K562 (cell line): ENCODE data around the gene MLX. TPM values are rescaled to one million over a fixed set of nuclear protein-coding genes. Genes with fewer than 3 reads are reported as not detected.

Source experiments
- C11orf30 ChIP-seq: fragments of 450-650 bp; IDR thresholded peaks from 2 replicates; pipeline ENCODE4 v1.6.1; 2016; ENCODE audit warnings: low read depth, mild to moderate bottlenecking
- DDX20 ChIP-seq: fragments of 450-650 bp; IDR thresholded peaks from 2 replicates; pipeline ENCODE4 v1.6.1; 2016; ENCODE audit warnings: missing genetic modification characterization, low read depth, mild to moderate bottlenecking, missing compliant biosample characterization, moderate library complexity
- EHMT2 ChIP-seq: fragments of 450-650 bp; IDR thresholded peaks from 2 replicates; pipeline ENCODE4 v1.6.1; 2018; ENCODE audit warnings: antibody characterized with exemption
- HDAC2 ChIP-seq: fragments of 450-650 bp; IDR thresholded peaks from 2 replicates; pipeline ENCODE4 v1.6.1; 2016; ENCODE audit warnings: mild to moderate bottlenecking
- HMG20A ChIP-seq: fragments of 450-650 bp; formaldehyde crosslinking; conservative IDR thresholded peaks from 2 replicates; pipeline ENCODE4 v1.4.0; 2020; ENCODE audit warnings: mild to moderate bottlenecking, mixed read lengths
- HNRNPK ChIP-seq: fragments of 200-400 bp; formaldehyde crosslinking; IDR thresholded peaks from one replicate; pipeline ENCODE4 v1.6.1; 2018; ENCODE audit warnings: mild to moderate bottlenecking, low read depth, low read length; ENCODE audit not compliant: poor library complexity, severe bottlenecking
- ILF3 ChIP-seq: fragments of 450-650 bp; IDR thresholded peaks from 2 replicates; pipeline ENCODE4 v1.6.1; 2018; ENCODE audit warnings: antibody characterized with exemption, mild to moderate bottlenecking, moderate library complexity, borderline replicate concordance
- JUNB ChIP-seq: fragments of 450-650 bp; formaldehyde crosslinking; conservative IDR thresholded peaks from 2 replicates; pipeline ENCODE4 v1.4.0; 2020; ENCODE audit warnings: mild to moderate bottlenecking
- KAT8 ChIP-seq: fragments of 450-650 bp; IDR thresholded peaks from 2 replicates; pipeline ENCODE4 v1.6.1; 2016; ENCODE audit warnings: low read depth, mild to moderate bottlenecking
- MED1 ChIP-seq: sonication (generic); formaldehyde crosslinking; IDR thresholded peaks from 2 replicates; pipeline ENCODE4 v1.8.1; 2023; ENCODE audit warnings: missing genetic modification reagents, borderline replicate concordance
- NFRKB ChIP-seq: fragments of 450-650 bp; IDR thresholded peaks from 2 replicates; pipeline ENCODE4 v1.6.1; 2016; ENCODE audit warnings: low read depth
- NR1H2 ChIP-seq: sonication (generic); formaldehyde crosslinking; IDR thresholded peaks from 2 replicates; pipeline ENCODE4 v1.4.0; 2020; ENCODE audit warnings: mild to moderate bottlenecking, missing genetic modification reagents
- PURB ChIP-seq: sonication (generic); formaldehyde crosslinking; IDR thresholded peaks from 2 replicates; pipeline ENCODE4 v1.9.0; 2021; ENCODE audit warnings: low read depth, mild to moderate bottlenecking, missing genetic modification reagents
- TSC22D4 ChIP-seq: fragments of 450-650 bp; IDR thresholded peaks from 2 replicates; pipeline ENCODE4 v1.6.1; 2016; ENCODE audit warnings: missing genetic modification characterization, missing biosample characterization, control low read depth
- XRCC5 ChIP-seq: fragments of 200-400 bp; formaldehyde crosslinking; IDR thresholded peaks from 2 replicates; pipeline ENCODE4 v1.6.1; 2017; ENCODE audit warnings: low read depth, mild to moderate bottlenecking, low read length
- ZKSCAN8 ChIP-seq: fragments of 200-800 bp; sonication (Bioruptor generic); IDR thresholded peaks from 2 replicates; pipeline ENCODE4 v1.6.1; 2016; ENCODE audit warnings: missing genetic modification characterization, missing compliant biosample characterization
- ZNF140 ChIP-seq: fragments of 250-450 bp; sonication (Bioruptor Pico); IDR thresholded peaks from 2 replicates; pipeline ENCODE4 v1.8.0; 2021; ENCODE audit warnings: moderate library complexity, mild to moderate bottlenecking, inconsistent platforms
- ZNF76 ChIP-seq: fragments of 250-450 bp; sonication (Bioruptor Pico); IDR thresholded peaks from 2 replicates; pipeline ENCODE4 v1.4.0; 2020; ENCODE audit warnings: mild to moderate bottlenecking, moderate library complexity, borderline replicate concordance
- ZNF77 ChIP-seq: fragments of 250-450 bp; sonication (Bioruptor Pico); IDR thresholded peaks from 2 replicates; pipeline ENCODE4 v1.5.0; 2020
- polyA plus RNA-seq, 8 experiments: library from polyadenylated mRNA; depleted of rRNA in 4 of 8; stranded (reverse) in 5 of 8; unstranded in 3 of 8; fragments of >200 nt; fragmentation: Nextera tagmentation in 2 of 8; fragmentation: Illumina TruSeq in 1 of 8; extraction: Ambion mirVana in 2 of 8; extraction: Trizol in 1 of 8; gene quantifications; 2 replicates each; pipeline versions ENCODE4 v1.2.1 to v1.2.3, GENCODE V29; 2011 to 2014; ENCODE audit warnings: inconsistent platforms in 1 of 8, missing spikeins in 1 of 8
- total RNA-seq, 7 experiments: library from RNA; depleted of rRNA in 6 of 7; stranded (reverse); fragments of >200 nt in 6 of 7; fragmentation: Illumina TruSeq in 2 of 7; extraction: Trizol in 2 of 7; gene quantifications; 2 replicates each; pipeline versions ENCODE4 v1.2.1 to v1.2.3, GENCODE V29; 2011 to 2021; ENCODE audit warnings: low replicate concordance in 1 of 7
- TF ChIP-seq, protein P1 (sequence below): fragments of 450-650 bp; conservative IDR thresholded peaks from 2 replicates; pipeline ENCODE4 v1.6.1; 2016; ENCODE audit warnings: missing genetic modification characterization, low read depth, mild to moderate bottlenecking, missing compliant biosample characterization, moderate library complexity
- TF ChIP-seq, protein P2 (sequence below): fragments of 250-450 bp; sonication (Bioruptor Pico); IDR thresholded peaks from 2 replicates; pipeline ENCODE4 v1.6.1; 2021; ENCODE audit warnings: mild to moderate bottlenecking
- TF ChIP-seq, protein P3 (sequence below): fragments of 450-650 bp; IDR thresholded peaks from 2 replicates; pipeline ENCODE4 v1.6.1; 2017; ENCODE audit warnings: mild to moderate bottlenecking, moderate library complexity
- TF ChIP-seq, protein P4 (sequence below): fragments of 250-450 bp; sonication (Bioruptor Pico); IDR thresholded peaks from 2 replicates; pipeline ENCODE4 v1.5.0; 2020; ENCODE audit warnings: mild to moderate bottlenecking
- TF ChIP-seq, protein P5 (sequence below): fragments of 250-450 bp; sonication (Bioruptor Pico); IDR thresholded peaks from 2 replicates; pipeline ENCODE4 v1.5.0; 2021

Gene MLX
- total and polyA plus RNA-seq, 9 of the 15 experiments (the other 6 are each of a cell fraction or from before 2014, with no cell fraction given): 42.9 to 100 (median 58.9) TPM

DNA sequence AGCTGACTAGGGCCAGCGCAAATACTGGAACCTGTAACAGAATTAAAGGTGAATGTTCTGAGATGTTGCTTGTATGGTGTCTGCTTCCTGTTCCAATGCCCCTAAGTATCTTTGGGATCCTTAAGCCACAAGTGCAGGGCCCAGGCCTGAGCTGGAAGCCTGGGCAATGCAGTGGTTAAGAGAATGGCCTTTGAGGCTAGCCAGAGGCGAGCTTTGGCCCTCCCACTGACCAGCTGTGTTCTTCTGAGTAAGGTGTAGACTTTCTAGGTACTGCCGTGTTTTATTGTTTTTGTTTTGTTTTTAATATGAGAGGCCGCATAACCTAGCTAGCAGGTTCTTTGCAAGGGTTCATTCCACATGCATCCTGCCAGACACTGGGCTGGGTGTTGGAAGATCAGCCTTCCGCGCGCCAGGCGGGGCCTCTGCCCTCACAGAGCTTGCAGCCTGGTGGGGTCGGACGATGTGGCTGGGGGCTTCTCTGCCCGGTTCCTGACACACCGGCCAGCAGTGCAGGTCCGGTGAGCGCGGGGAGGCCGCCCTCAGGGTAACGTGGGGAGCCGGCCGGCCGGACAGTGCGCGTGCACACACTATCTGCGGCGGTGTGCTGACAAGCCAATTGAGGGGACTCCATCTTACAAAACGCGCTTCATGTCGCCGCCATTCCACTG, 551 bp upstream of the MLX start (continued):
- TF ChIP-seq XRCC5 (no peak), TSC22D4 (tag) (no peak), ZNF140 (CRISPR knock-in tag) (no peak), HDAC2 (0 out of 2 replicates have a peak, but pooled peaks have one; percentile 19), MED1 (no peak), NFRKB (0 out of 2 replicates have a peak, but pooled peaks have one; percentile 18), HMG20A (CRISPR knock-in tag) (no peak), DDX20 (tag) (no peak), KAT8 (peak; percentile 86), NR1H2 (CRISPR knock-in tag) (no peak), ZNF76 (peak; percentile 62; the same call in 1 of the 2 replicates), JUNB (no peak), HNRNPK (no peak), C11orf30 (no peak), ZNF77 (CRISPR knock-in tag) (no peak), ZKSCAN8 (CRISPR knock-in tag) (no peak), ILF3 (no peak; the same call in 1 of the 2 replicates), EHMT2 (no peak), PURB (no peak)
- TF ChIP-seq, protein P1, sequence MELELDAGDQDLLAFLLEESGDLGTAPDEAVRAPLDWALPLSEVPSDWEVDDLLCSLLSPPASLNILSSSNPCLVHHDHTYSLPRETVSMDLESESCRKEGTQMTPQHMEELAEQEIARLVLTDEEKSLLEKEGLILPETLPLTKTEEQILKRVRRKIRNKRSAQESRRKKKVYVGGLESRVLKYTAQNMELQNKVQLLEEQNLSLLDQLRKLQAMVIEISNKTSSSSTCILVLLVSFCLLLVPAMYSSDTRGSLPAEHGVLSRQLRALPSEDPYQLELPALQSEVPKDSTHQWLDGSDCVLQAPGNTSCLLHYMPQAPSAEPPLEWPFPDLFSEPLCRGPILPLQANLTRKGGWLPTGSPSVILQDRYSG (tag): peak; percentile 50; the same call in 1 of the 2 replicates
- TF ChIP-seq, protein P2, sequence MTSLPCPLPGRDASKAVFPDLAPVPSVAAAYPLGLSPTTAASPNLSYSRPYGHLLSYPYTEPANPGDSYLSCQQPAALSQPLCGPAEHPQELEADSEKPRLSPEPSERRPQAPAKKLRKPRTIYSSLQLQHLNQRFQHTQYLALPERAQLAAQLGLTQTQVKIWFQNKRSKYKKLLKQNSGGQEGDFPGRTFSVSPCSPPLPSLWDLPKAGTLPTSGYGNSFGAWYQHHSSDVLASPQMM (CRISPR knock-in tag): no peak
- TF ChIP-seq, protein P3, sequence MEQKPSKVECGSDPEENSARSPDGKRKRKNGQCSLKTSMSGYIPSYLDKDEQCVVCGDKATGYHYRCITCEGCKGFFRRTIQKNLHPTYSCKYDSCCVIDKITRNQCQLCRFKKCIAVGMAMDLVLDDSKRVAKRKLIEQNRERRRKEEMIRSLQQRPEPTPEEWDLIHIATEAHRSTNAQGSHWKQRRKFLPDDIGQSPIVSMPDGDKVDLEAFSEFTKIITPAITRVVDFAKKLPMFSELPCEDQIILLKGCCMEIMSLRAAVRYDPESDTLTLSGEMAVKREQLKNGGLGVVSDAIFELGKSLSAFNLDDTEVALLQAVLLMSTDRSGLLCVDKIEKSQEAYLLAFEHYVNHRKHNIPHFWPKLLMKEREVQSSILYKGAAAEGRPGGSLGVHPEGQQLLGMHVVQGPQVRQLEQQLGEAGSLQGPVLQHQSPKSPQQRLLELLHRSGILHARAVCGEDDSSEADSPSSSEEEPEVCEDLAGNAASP: no peak
- TF ChIP-seq, protein P4, sequence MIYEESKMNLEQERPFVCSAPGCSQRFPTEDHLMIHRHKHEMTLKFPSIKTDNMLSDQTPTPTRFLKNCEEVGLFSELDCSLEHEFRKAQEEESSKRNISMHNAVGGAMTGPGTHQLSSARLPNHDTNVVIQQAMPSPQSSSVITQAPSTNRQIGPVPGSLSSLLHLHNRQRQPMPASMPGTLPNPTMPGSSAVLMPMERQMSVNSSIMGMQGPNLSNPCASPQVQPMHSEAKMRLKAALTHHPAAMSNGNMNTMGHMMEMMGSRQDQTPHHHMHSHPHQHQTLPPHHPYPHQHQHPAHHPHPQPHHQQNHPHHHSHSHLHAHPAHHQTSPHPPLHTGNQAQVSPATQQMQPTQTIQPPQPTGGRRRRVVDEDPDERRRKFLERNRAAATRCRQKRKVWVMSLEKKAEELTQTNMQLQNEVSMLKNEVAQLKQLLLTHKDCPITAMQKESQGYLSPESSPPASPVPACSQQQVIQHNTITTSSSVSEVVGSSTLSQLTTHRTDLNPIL (CRISPR knock-in tag): no peak
- TF ChIP-seq, protein P5, sequence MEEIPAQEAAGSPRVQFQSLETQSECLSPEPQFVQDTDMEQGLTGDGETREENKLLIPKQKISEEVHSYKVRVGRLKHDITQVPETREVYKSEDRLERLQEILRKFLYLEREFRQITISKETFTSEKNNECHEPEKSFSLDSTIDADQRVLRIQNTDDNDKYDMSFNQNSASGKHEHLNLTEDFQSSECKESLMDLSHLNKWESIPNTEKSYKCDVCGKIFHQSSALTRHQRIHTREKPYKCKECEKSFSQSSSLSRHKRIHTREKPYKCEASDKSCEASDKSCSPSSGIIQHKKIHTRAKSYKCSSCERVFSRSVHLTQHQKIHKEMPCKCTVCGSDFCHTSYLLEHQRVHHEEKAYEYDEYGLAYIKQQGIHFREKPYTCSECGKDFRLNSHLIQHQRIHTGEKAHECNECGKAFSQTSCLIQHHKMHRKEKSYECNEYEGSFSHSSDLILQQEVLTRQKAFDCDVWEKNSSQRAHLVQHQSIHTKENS (CRISPR knock-in tag): no peak
